Osteoblast (primary cell): ENCODE data around the gene ARFGAP1. TPM values are rescaled to one million over a fixed set of nuclear protein-coding genes. Genes with fewer than 3 reads are reported as not detected.

Experiments
- DNase-seq: peaks from one replicate; pipeline ENCODE4 v3.0.0; 2011; ENCODE audit warnings: low spot score, mixed read lengths; ENCODE audit not compliant: insufficient read length; ENCODE audit errors: missing footprints
- H2AFZ ChIP-seq: 2 replicates; pipeline ENCODE4 v1.6.0; 2011; ENCODE audit warnings: mild to moderate bottlenecking, low read length
- H3K27ac ChIP-seq: 2 replicates; pipeline ENCODE4 v1.5.1; 2011; ENCODE audit warnings: mild to moderate bottlenecking, low read depth, low read length, moderate library complexity
- H3K27me3 ChIP-seq: 2 replicates; pipeline ENCODE4 v1.6.0; 2012; ENCODE audit warnings: mild to moderate bottlenecking, control low read depth, inconsistent platforms, low read length, moderate library complexity; ENCODE audit not compliant: insufficient read depth
- H3K36me3 ChIP-seq: 2 replicates; pipeline ENCODE4 v1.5.1; 2011; ENCODE audit warnings: mild to moderate bottlenecking, low read length, control low read depth, moderate library complexity; ENCODE audit not compliant: insufficient read depth
- H3K4me1 ChIP-seq: 2 replicates; pipeline ENCODE4 v1.5.1; 2011; ENCODE audit warnings: mild to moderate bottlenecking, low read length, control low read depth, moderate library complexity; ENCODE audit not compliant: insufficient read depth
- H3K4me2 ChIP-seq: 2 replicates; pipeline ENCODE4 v1.6.0; 2011; ENCODE audit warnings: mild to moderate bottlenecking, low read length; ENCODE audit not compliant: insufficient read depth
- H3K4me3 ChIP-seq: fragments of 200-600 bp; sonication (generic); 3 replicates; pipeline ENCODE4 v1.5.1; 2012; ENCODE audit warnings: mild to moderate bottlenecking, low read length, inconsistent platforms; ENCODE audit not compliant: insufficient read depth
- H3K79me2 ChIP-seq: 2 replicates; pipeline ENCODE4 v1.6.0; 2012; ENCODE audit warnings: mild to moderate bottlenecking, low read length, control low read depth, inconsistent platforms; ENCODE audit not compliant: insufficient read depth
- H3K9me3 ChIP-seq: 2 replicates; pipeline ENCODE4 v1.5.1; 2011; ENCODE audit warnings: low read depth, low read length, control low read depth
- H4K20me1 ChIP-seq: 2 replicates; pipeline ENCODE4 v1.6.0; 2012; ENCODE audit warnings: mild to moderate bottlenecking, low read length, control low read depth; ENCODE audit not compliant: insufficient read depth
- total RNA-seq: library from RNA; depleted of rRNA; stranded (reverse); fragments of >200 nt; gene quantifications from 2 replicates; pipeline ENCODE4 v1.2.3, GENCODE V29; 2012
- TF ChIP-seq, protein P1 (sequence below): IDR thresholded peaks from 2 replicates; pipeline ENCODE4 v1.5.1; 2011; ENCODE audit warnings: mild to moderate bottlenecking, low read depth, low read length, moderate library complexity; ENCODE audit errors: extremely low read depth

The ARFGAP1 gene
- total RNA-seq, 1 donor = 68.4 TPM

DNA sequence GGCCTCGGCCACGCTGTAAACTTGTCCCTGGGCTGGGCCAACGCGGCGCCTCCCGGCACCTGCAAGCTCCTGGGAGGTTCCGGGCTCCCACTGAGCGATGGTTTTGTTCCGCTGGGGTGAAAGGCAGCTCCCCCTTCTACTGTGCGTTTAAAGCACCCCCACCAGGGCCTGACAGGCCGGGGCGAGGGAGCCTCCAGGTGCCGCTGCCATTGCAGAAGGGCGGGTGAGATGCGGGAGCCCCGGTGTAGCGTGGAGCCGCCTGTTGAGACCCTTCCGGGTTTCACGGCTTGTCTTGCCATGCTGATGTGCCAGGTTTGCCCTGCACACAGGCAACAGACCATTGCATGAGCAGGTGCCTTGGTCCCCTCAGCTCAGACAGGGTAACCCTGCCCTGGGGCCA is 23.2 kb downstream of the ARFGAP1 start:
- Histone ChIP-seq H3K4me2 (no peak overlapping the region), H3K27ac (no peak overlapping the region), H3K9me3 (no peaks in the 10 kb centered on the region), H4K20me1 (peaks cover 18% of the 10 kb centered on the region), H3K4me3 (no peak overlapping the region), H3K79me2 (no peaks in the 10 kb centered on the region), H3K27me3 (peaks cover 45% of the 10 kb centered on the region), H3K36me3 (no peaks in the 10 kb centered on the region), H2AFZ (no peak overlapping the region), H3K4me1 (peaks cover 3% of the 10 kb centered on the region)
- TF ChIP-seq, protein P1, sequence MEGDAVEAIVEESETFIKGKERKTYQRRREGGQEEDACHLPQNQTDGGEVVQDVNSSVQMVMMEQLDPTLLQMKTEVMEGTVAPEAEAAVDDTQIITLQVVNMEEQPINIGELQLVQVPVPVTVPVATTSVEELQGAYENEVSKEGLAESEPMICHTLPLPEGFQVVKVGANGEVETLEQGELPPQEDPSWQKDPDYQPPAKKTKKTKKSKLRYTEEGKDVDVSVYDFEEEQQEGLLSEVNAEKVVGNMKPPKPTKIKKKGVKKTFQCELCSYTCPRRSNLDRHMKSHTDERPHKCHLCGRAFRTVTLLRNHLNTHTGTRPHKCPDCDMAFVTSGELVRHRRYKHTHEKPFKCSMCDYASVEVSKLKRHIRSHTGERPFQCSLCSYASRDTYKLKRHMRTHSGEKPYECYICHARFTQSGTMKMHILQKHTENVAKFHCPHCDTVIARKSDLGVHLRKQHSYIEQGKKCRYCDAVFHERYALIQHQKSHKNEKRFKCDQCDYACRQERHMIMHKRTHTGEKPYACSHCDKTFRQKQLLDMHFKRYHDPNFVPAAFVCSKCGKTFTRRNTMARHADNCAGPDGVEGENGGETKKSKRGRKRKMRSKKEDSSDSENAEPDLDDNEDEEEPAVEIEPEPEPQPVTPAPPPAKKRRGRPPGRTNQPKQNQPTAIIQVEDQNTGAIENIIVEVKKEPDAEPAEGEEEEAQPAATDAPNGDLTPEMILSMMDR = no peak
- DNase-seq = no peak

DNA sequence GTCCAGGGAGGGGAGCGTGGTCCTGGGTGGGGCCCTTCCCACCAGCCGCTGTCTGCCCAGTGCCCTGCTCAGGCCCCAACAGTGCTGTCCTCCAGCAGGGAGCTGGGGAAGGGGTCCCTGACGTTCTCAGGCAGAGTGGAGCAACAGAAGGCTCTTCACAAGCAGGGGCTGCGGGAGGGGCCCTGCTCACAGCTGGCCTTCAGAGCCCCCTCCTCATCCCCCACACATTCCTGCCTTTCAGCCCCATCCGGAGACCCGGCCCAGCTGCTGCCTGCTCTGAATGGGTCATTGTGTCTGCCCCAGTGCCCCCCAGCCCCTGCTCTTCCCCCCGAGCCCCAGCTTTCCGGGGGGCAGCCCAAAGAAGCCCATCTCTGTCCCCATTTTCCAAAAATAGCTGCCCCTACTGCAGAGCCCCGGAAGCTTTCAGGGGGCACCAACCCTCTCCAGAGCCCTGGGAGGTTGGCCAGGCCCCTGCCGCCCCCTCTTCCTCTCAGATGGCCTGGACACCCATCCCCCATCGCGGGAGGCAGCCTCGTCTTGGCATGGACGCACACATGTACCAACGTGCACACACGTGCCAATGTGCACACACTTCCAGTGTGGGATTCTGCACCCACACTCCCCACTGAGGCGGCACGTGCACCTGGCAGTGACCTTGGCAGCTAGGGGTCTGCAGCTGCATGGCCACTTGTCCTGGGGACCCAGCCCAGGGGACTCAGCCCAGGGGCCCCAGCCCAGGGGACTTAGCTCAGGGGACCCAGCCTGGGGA is 24.1 kb downstream of the ARFGAP1 start:
- H3K79me2 ChIP-seq = no peaks in the 10 kb centered on the region
- no peak overlapping the region for H3K4me3 ChIP-seq
- H3K4me2 ChIP-seq = no peak overlapping the region
- H3K27ac ChIP-seq = no peak overlapping the region
- no peaks in the 10 kb centered on the region for H3K36me3 ChIP-seq
- DNase-seq = no peak
- no peak overlapping the region for H2AFZ ChIP-seq
- H4K20me1 ChIP-seq = peaks cover 9% of the 10 kb centered on the region
- TF ChIP-seq, protein P1 = no peak
- H3K9me3 ChIP-seq = peaks cover 2% of the 10 kb centered on the region
- peaks cover 45% of the 10 kb centered on the region for H3K27me3 ChIP-seq
- H3K4me1 ChIP-seq = no peaks in the 10 kb centered on the region

DNA sequence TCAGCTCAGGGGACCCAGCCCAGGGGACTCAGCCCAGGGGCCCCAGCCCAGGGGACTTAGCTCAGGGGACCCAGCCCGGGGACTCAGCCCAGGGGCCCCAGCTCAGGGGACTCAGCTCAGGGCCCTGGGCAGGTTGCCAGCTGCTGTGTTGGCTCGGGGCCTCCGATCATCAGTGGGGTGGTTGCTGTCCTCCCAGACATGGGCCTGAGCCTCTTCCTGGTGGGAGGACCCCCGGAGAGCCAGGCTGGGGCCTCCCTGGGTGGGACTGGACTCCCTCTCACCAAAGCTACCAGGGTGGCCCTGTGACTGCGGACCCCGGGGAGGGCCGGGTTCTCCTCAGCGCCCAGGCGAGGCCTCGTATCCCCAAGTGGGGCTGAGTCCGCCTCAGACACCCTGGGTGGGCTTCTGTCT is 24.8 kb downstream of the ARFGAP1 start:
- H3K4me3 ChIP-seq = no peak overlapping the region
- DNase-seq = no peak
- H3K27me3 ChIP-seq = peaks cover 45% of the 10 kb centered on the region
- no peak overlapping the region for H3K4me2 ChIP-seq
- H2AFZ ChIP-seq = no peak overlapping the region
- peaks cover 2% of the 10 kb centered on the region for H3K9me3 ChIP-seq
- H3K27ac ChIP-seq = no peak overlapping the region
- H4K20me1 ChIP-seq = peaks cover 3% of the 10 kb centered on the region
- no peaks in the 10 kb centered on the region for H3K4me1 ChIP-seq
- H3K36me3 ChIP-seq = no peaks in the 10 kb centered on the region
- H3K79me2 ChIP-seq = no peaks in the 10 kb centered on the region
- TF ChIP-seq, protein P1 = no peak

DNA sequence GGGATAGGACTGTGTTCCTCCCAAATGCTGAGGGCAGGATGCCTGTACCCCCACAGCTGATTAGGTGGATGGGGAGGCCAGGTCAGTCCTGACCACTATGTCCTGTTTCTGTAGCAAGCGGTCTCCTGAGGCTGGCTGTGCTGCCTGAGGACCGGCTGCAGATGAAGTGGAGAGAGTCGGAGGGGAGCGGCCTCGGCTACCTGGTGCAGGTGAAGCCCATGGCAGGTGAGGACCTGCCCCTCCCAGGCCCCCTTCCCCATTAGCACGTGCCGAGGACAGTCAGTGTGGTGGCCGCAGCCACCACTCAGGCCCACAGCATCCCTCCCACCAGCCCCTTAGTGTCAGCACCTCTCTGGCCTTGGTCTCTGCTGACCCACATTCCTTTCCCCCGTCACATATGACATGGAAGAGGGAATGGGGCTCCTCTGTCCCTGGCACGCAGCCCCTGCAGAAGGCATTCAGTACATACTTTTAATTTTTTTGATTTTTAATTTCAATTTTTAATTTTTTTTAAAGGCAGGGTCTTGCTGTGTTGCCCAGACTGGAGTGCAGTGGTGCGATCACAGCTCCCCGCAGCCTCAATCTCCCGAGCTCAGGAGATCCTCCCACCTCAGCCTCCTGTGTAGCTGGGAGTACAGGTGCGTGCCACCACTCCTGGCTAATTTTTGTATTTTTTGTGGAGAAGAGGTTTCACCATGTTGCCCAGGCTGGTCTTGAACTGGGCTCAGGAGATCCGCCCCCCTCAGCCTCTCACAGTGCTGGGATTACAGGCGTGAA is 25.4 kb downstream of the ARFGAP1 start:
- H3K4me1 ChIP-seq = no peaks in the 10 kb centered on the region
- no peak overlapping the region for H2AFZ ChIP-seq
- no peaks in the 10 kb centered on the region for H3K36me3 ChIP-seq
- H3K27ac ChIP-seq = no peak overlapping the region
- no peaks in the 10 kb centered on the region for H3K79me2 ChIP-seq
- no peak overlapping the region for H3K4me3 ChIP-seq
- no peak overlapping the region for H3K4me2 ChIP-seq
- DNase-seq = no peak
- TF ChIP-seq, protein P1 = no peak
- H3K9me3 ChIP-seq = peaks cover 2% of the 10 kb centered on the region
- H4K20me1 ChIP-seq = no peaks in the 10 kb centered on the region
- H3K27me3 ChIP-seq = peaks cover 45% of the 10 kb centered on the region
